K562 (cell line): ENCODE results near the gene CNR2. TPM values are rescaled to one million over a fixed set of nuclear protein-coding genes. Genes with fewer than 3 reads are reported as not detected.
A peak's percentile ranks its signal among the peaks of the same experiment; 100 is the strongest.

Experiments
- ARID2 ChIP-seq: fragments of 450-650 bp; IDR thresholded peaks from 2 replicates; pipeline ENCODE4 v1.6.1; 2017; ENCODE audit warnings: antibody characterized with exemption, mild to moderate bottlenecking
- CBFB ChIP-seq: sonication (generic); formaldehyde crosslinking; IDR thresholded peaks from 2 replicates; pipeline ENCODE4 v1.4.0; 2020; ENCODE audit warnings: mild to moderate bottlenecking, missing genetic modification reagents
- CREB1 ChIP-seq, 2 experiments: sonication (generic) in 1 of 2; formaldehyde crosslinking in 1 of 2; IDR thresholded peaks; 2 replicates each; pipeline versions ENCODE4 v1.6.1 to v1.8.0; 2012 to 2022; ENCODE audit warnings: inconsistent platforms in 1 of 2, mild to moderate bottlenecking in 1 of 2, missing genetic modification reagents in 1 of 2, moderate library complexity in 1 of 2
- E2F6 ChIP-seq, 2 experiments: IDR thresholded peaks; 2 replicates each; pipeline ENCODE4 v1.6.1; 2011; ENCODE audit warnings: borderline replicate concordance in 1 of 2, control low read depth in 1 of 2, low read depth in 1 of 2, low read length in 1 of 2, mild to moderate bottlenecking in 1 of 2, mixed read lengths in 1 of 2, moderate library complexity in 1 of 2; ENCODE audit not compliant: insufficient read depth in 1 of 2, insufficient read length in 1 of 2, poor library complexity in 1 of 2, severe bottlenecking in 1 of 2; ENCODE audit errors: extremely low read depth in 1 of 2
- HIVEP1 ChIP-seq: fragments of 250-450 bp; sonication (Bioruptor Pico); IDR thresholded peaks from 2 replicates; pipeline ENCODE4 v1.4.0; 2020; ENCODE audit warnings: mild to moderate bottlenecking
- HMG20A ChIP-seq: fragments of 450-650 bp; formaldehyde crosslinking; conservative IDR thresholded peaks from 2 replicates; pipeline ENCODE4 v1.4.0; 2020; ENCODE audit warnings: mild to moderate bottlenecking, mixed read lengths
- MTA1 ChIP-seq: fragments of 450-650 bp; IDR thresholded peaks from 2 replicates; pipeline ENCODE4 v1.6.1; 2017; ENCODE audit warnings: borderline replicate concordance
- NR2C1 ChIP-seq, 2 experiments: fragments of 450-650 bp; IDR thresholded peaks; 2 replicates each; pipeline ENCODE4 v1.6.1; 2017; ENCODE audit warnings: mild to moderate bottlenecking in 2 of 2, antibody characterized with exemption in 1 of 2, inconsistent platforms in 1 of 2, missing compliant biosample characterization in 1 of 2, missing genetic modification characterization in 1 of 2
- PATZ1 ChIP-seq: fragments of 250-450 bp; sonication (Bioruptor Pico); IDR thresholded peaks from 2 replicates; pipeline ENCODE4 v1.5.0; 2020; ENCODE audit warnings: mild to moderate bottlenecking, borderline replicate concordance
- PKNOX1 ChIP-seq: fragments of 450-650 bp; IDR thresholded peaks from 2 replicates; pipeline ENCODE4 v1.6.1; 2016
- ZKSCAN8 ChIP-seq: fragments of 200-800 bp; sonication (Bioruptor generic); IDR thresholded peaks from 2 replicates; pipeline ENCODE4 v1.6.1; 2016; ENCODE audit warnings: missing genetic modification characterization, missing compliant biosample characterization
- ZNF655 ChIP-seq: fragments of 250-450 bp; sonication (Bioruptor Pico); IDR thresholded peaks from 2 replicates; pipeline ENCODE4 v1.5.0; 2021
- ZNF766 ChIP-seq: fragments of 200-800 bp; sonication (Bioruptor generic); conservative IDR thresholded peaks from 2 replicates; pipeline ENCODE4 v1.6.1; 2016; ENCODE audit warnings: missing genetic modification characterization, missing compliant biosample characterization
- polyA plus RNA-seq, 8 experiments: library from polyadenylated mRNA; depleted of rRNA in 4 of 8; stranded (reverse) in 5 of 8; unstranded in 3 of 8; fragments of >200 nt; fragmentation: Nextera tagmentation in 2 of 8; fragmentation: Illumina TruSeq in 1 of 8; extraction: Ambion mirVana in 2 of 8; extraction: Trizol in 1 of 8; gene quantifications; 2 replicates each; pipeline versions ENCODE4 v1.2.1 to v1.2.3, GENCODE V29; 2011 to 2014; ENCODE audit warnings: inconsistent platforms in 1 of 8, missing spikeins in 1 of 8
- total RNA-seq, 7 experiments: library from RNA; depleted of rRNA in 6 of 7; stranded (reverse); fragments of >200 nt in 6 of 7; fragmentation: Illumina TruSeq in 2 of 7; extraction: Trizol in 2 of 7; gene quantifications; 2 replicates each; pipeline versions ENCODE4 v1.2.1 to v1.2.3, GENCODE V29; 2011 to 2021; ENCODE audit warnings: low replicate concordance in 1 of 7
- TF ChIP-seq, protein P1 (sequence below), 2 experiments: fragments of 450-650 bp in 1 of 2; sonication (generic) in 1 of 2; formaldehyde crosslinking in 1 of 2; IDR thresholded peaks in 1 of 2; conservative IDR thresholded peaks in 1 of 2; 2 replicates each; pipeline versions ENCODE4 v1.6.1 to v1.8.1; 2016 to 2023; ENCODE audit warnings: mild to moderate bottlenecking in 2 of 2, moderate library complexity in 2 of 2, inconsistent platforms in 1 of 2, missing genetic modification reagents in 1 of 2

The CNR2 gene
- total and polyA plus RNA-seq, 9 of the 15 experiments (the other 6 are each of a cell fraction or from before 2014, with no cell fraction given): not detected

- TF ChIP-seq, protein P1, sequence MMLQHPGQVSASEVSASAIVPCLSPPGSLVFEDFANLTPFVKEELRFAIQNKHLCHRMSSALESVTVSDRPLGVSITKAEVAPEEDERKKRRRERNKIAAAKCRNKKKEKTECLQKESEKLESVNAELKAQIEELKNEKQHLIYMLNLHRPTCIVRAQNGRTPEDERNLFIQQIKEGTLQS (IDR thresholded peaks at IDR 0.05): no peak
- TF ChIP-seq, protein P1 (CRISPR knock-in tag; conservative IDR thresholded peaks at IDR 0.05): 0 out of 2 replicates have a peak, but pooled peaks have one; percentile 65
- TF ChIP-seq E2F6 (IDR thresholded peaks at IDR 0.05; ENCODE audit: borderline replicate concordance in 1 of 2, extremely low read depth in 1 of 2, insufficient read depth in 1 of 2, insufficient read length in 1 of 2, low read depth in 1 of 2, low read length in 1 of 2, poor library complexity in 1 of 2, severe bottlenecking in 1 of 2) (peak in 1 of 2 experiments; percentile 33), ZKSCAN8 (CRISPR knock-in tag) (no peak), PKNOX1 (peak; percentile 58; the same call in 1 of the 2 replicates), ARID2 (no peak), ZNF766 (no peak), HMG20A (no peak), CREB1 (IDR thresholded peaks at IDR 0.05) (peak; percentile 22; the same call in 1 of the 2 replicates), CREB1 (CRISPR knock-in tag; IDR thresholded peaks at IDR 0.05) (peak; percentile 49; the same call in 1 of the 2 replicates), HIVEP1 (CRISPR knock-in tag) (0 out of 2 replicates have a peak, but pooled peaks have one; percentile 45), ZNF655 (no peak), NR2C1 (IDR thresholded peaks at IDR 0.05) (0 out of 2 replicates have a peak, but pooled peaks have one; percentile 36), NR2C1 (tag; IDR thresholded peaks at IDR 0.05) (no peak), MTA1 (peak; percentile 16; the same call in 1 of the 2 replicates), CBFB (CRISPR knock-in tag) (0 out of 2 replicates have a peak, but pooled peaks have one; percentile 68), PATZ1 (CRISPR knock-in tag) (no peak)
Measured at GRCh38 chr1:23867895-23868556, 45.1 kb downstream of the CNR2 start, which contains the start of gene FUCA1 (continued).
